HT1080 (cell line): ENCODE measurements around the gene RNF44. TPM values are rescaled to one million over a fixed set of nuclear protein-coding genes. Genes with fewer than 3 reads are reported as not detected.
A peak's percentile ranks its signal among the peaks of the same experiment; 100 is the strongest.

Source experiments
- DNase-seq: peaks from one replicate; pipeline ENCODE4 v3.0.0-alpha.2; 2015; ENCODE audit warnings: low read depth
- polyA plus RNA-seq, 2 experiments: library from polyadenylated mRNA; depleted of rRNA; stranded (reverse); fragments of >200 nt; gene quantifications; 2 replicates each; pipeline ENCODE4 v1.2.3, GENCODE V29; 2015
- total RNA-seq: library from RNA; depleted of rRNA; stranded (reverse); fragments of >200 nt; shearing (Covaris generic); gene quantifications from 2 replicates; pipeline ENCODE4 v1.2.3, GENCODE V29; 2014; rRNA removed

RNF44 gene
- total RNA-seq: 10.0 and 16.7 TPM in 2 replicates
- polyA plus RNA-seq (2015; cell fraction: cytosol; rRNA removed): 27.5 and 28.8 TPM in 2 replicates
- 88.7 and 95.5 TPM in 2 replicates for polyA plus RNA-seq (2015; cell fraction: nucleus; rRNA removed)

DNA sequence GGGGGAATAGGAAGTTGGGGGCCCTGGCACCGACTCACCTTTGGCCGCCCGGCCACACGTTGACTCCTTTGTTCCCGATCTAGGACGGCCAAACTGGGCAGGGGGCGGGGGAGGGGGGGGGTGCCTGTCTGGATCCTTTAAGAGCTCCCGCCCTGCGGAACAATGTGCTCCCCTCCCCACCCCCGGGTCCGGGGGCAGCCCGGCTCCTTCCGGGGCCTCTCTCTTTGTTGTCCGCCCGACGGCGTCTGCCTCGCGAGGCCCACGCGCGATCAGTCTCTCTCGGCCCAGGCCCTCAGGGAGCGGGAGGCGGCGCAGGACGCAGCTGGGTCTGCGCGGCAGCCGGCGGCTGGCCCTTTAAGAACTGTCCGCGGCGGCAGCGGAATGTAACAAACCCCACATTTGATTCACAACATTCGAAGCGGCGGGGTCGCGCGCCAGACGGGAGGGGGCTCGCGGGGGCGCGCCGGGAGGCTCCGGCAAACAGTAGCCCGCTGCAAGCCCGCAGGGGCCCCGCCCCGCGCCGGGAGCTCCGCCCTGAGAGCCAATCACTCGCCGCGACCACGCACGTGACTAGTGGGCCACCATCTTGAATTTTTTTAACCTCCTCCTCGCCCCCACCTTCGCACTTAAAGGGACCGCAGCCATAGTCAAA lies at the start of gene RNF44:
RNF44 (minus strand) TSS at position 501 of the 652 bp plus-strand sequence. CDS start 4,930 bp downstream, outside the sequence.
- DNase-seq: peak; percentile 98

DNA sequence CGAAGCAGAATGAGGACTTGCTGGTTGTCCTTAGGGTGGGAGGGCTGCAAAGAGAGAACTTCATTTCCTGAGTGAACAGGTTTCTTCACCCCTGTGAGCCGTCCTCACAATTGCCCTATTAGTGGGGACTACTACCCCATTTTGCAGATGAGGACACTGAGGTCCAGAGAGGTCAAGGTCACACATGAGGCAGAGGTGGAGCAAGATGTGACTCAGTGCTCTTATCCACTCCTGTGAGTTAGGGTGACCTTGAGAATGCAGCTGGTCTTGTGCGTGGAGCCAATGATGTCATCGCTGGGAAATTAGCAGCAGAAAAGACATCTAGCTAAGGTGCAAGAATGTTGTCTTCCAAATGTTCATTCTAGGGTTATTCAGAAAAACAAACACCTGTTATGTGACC lies 45.9 kb upstream of the RNF44 start:
- DNase-seq: no peak

DNA sequence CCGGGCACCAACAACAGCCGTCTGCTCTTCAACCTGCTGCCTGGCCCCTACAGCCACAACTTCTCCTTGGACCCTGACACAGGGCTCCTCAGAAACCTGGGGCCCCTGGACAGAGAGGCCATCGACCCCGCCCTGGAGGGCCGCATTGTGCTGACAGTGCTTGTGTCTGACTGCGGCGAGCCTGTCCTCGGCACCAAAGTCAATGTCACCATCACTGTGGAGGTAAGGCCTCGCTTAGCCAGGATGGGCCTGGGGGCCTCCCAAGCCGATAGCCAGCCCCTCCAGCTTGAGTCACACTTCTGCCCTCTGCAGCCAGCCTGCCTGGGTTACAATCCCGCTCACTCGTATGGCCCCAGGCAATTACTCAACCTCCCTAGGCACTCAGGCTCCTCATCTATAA lies 44.2 kb upstream of the RNF44 start:
- no peak for DNase-seq

DNA sequence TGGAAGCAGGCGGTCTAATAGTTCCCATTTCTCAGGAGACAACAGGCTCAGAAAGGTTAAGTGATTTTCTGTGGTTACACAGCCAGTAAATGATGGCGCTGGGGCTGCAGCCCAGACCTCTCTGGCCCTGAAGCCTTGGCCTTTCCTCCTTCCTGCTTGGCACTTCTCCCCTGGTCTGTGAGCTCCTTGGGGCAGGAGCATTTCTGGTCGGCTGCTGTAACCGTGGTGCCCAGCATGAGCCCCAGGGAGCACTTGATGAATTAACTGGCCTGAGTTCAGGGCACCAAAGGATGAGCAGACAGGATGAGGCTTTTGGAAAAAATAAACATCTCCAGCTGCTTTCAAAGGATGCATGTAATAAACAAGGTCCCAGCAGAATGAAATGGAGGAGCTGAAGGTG lies 42.1 kb upstream of the RNF44 start:
- DNase-seq: no peak

DNA sequence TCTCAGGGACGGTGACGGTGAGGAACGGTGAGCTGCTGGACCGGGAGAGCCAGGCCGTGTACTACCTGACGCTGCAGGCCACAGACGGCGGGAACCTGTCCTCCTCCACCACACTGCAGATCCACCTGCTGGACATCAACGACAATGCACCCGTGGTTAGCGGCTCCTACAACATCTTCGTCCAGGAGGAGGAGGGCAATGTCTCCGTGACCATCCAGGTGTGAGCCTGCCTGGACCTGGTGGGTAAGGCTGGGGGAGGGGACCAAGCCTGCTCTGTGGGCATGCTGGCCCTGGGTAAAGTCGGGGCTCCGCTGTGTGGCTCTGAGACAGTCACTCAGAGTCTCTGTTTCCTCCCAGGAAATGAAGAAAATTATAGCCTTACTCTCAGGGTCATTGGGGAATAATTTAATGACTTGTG lies 41.2 kb upstream of the RNF44 start:
- DNase-seq: peak; percentile 48

DNA sequence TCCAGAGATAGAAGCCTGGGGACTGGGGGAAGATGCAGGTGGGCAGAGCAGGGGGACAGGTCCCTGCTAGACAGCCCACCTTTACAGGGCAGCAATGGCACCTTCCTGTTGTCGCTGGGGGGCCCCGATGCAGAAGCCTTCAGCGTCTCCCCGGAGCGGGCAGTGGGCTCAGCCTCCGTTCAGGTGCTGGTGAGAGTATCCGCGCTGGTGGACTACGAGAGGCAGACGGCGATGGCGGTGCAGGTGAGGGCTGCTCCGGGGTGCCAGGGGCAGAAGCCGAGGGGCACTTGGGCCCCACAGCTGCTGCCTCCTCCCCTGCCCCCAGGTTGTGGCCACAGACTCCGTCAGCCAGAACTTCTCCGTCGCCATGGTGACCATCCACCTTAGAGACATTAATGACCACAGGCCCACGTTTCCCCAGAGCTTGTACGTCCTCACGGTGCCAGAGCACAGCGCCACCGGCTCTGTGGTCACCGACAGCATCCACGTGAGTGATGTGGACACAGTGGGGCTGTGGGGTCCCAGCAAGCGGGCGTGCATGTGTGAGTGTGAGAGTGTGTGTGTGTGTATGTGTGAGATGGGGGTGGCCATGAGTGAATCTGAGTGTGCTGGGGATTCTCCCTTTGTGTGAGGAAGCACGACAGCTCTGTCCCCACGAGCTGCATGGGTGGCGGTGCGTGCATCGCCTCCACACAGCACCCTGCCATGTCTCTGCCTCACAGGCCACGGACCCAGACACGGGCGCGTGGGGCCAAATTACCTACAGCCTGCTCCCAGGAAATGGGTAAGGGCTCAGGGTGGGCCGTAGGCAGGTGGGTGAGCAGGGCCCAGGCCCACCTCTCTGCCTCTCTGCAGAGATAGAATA lies 40.3 kb upstream of the RNF44 start:
- DNase-seq: no peak

DNA sequence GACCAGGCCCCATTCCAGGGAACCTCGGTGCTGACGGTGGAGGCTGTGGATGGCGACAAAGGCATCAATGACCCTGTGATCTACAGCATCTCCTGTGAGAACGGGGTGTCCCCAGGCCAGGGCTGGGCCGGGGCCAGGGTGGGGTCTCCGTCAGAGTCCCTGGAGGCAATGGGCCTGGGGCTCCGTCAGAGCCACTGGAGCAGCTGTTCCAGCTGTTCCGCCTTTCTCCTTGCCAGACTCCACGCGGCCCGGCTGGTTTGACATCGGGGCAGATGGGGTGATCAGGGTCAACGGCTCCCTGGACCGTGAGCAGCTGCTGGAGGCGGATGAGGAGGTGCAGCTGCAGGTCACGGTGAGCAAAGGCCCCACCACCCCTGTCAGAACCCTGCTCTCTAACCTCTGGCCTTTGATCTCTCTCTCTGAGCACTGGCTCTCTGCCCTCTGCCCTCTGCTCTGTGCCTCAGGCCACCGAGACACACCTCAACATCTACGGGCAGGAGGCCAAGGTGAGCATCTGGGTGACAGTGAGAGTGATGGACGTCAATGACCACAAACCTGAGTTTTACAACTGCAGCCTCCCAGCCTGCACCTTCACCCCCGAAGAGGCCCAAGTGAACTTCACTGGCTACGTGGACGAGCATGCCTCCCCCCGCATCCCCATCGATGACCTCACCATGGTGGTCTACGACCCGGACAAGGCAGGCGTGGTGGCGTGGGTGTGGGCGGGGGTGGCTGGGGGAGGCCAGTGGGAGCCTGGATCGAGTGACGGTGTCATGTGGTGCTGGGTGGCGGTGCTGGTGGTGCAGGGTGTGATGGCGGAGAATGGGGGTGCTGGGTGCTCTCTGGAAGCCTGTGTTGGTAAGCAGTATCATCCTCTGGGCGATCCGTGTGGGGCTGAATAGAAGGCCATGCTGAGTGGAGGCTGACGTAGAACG lies 38.6 kb upstream of the RNF44 start:
- DNase-seq: no peak

DNA sequence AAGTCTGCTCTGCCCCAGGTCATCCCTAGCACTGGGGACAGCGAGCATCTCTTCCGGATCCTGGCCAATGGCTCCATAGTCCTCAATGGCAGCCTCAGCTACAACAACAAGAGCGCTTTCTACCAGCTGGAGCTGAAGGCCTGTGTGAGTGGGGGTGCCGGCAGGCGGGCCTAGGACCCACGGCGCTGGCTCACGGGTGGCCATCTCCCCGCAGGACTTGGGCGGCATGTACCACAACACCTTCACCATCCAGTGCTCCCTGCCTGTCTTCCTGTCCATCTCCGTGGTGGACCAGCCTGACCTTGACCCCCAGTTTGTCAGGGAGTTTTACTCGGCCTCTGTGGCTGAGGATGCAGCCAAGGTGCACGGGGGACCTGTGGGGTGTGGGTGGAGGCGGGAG lies 37.9 kb upstream of the RNF44 start:
- no peak for DNase-seq

DNA sequence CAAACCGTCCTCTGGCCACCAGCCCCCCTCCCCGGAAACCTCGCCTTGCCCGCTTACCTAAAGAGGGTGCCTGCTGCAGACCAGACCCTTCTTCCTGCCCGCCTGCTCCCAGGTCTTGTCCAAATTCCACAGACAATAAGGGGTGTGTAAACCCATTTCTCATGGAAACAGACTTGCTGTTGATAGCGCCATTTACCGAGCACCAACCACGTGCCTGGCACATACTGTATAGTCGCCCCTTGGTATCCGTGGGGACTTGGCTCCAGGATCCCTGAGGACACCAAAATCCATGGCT lies 37.0 kb upstream of the RNF44 start:
- no peak for DNase-seq

DNA sequence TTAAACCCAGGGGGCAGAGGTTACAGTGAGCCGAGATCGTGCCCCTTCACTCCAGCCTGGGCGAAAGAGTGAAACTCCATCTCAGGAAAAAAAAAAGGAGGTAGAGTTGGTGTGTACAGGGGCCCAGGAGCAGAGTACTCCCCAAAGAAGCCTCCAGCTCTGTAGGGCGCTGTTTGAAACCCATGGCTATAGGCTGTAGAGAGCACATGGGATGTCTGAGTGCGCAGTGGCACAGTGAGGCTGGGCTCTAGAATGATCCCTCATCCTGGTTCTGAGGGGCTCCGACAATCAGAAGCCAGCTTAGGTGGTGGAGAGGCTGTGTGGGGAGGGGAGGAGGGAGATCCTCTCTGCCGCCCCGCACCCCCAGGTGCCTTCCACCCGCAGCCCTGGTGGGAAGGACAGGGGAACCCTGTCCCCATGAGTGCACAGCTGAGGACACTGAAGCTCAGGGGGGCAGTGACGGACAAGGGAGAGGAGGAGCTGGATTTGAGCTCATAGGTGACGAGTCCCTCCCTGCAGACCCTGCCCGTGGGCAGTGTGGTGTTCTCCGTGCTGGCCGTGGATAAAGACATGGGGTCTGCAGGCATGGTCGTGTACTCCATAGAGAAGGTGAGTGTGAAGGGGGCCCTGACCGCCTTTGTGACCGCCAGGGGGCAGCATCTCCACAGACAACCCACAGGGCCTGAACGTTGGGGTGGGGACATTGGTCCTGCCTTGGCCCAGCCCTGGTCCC lies 36.5 kb upstream of the RNF44 start:
- peak; percentile 36 for DNase-seq

DNA sequence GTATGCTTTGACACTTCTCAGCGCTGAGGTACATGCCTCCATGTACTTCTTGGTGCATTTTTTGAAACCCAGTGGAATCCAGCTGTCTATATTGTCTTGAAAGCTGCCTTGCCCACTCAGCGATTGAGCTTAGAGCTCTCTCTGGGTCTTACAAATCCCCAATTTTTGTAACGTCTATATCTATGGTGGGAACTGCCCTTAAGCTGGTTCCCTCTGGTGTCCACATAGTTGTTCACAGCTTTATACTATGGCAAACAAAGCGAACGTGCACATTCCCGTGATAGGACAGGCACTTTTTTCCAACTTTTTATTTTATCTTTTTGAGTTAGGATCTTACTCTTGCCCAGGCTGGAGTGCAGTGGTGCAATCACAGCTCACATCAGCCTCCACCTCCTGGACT lies 32.8 kb upstream of the RNF44 start:
- DNase-seq: no peak

DNA sequence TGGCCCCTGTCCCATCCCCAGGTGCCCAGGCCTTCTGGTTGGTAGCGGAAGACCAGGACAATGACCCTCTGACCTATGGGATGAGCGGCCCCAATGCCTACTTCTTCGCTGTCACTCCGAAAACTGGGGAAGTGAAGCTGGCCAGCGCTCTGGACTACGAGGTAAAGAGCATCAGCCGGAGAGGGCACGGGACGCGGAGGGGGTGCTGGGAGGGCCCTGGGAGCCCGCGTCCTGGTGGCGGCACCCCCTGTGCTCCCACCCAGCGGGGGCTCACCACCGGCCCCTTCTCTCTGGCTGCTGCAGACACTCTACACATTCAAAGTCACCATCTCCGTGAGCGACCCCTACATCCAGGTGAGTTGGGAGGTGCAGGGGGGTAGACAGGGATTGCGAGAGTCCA lies 31.5 kb upstream of the RNF44 start:
- DNase-seq: no peak

DNA sequence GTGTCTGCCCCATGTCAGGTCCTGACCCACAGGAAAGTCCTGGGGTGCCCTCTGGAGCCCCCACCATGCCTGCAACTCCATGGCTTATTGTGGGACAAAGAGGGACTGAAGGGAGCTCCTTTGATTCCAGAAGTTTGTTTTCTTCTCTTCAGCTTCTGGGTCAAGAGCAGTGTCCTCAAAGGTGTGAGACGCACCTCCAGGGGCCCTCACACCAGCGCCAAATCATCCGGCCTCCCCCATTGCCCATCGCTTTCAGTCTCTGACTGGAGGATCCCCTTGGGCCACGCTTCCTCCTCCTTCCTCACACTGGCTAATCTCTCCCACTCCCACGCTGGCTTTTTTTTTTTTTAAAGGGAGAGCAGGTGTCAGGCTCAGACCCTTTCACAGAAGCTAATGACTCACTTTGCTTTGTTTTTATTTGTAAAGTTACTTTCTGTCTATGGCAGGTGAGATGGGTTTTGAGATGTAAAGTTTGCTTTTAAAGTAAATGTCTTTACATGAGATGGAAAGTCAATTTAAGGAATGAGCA lies 28.6 kb upstream of the RNF44 start:
- DNase-seq: no peak

DNA sequence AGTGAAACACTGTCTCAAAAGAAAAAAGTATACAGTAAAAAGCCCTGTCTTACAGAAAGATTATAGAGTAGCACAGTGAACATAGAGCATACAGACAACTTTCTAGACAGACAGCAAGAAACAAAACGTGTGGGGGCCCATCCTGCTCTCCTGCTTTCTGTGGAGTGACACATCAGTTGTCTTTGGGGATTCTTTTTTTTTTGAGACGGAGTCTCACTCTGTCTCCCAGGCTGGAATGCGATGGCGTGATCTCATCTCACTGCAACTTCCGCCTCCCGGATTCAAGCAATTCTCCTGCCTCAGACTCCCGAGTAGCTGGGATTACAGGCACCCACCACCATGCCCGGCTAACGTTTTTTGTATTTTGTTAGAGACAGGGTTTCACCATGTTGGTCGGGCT lies 26.8 kb upstream of the RNF44 start:
- peak; percentile 79 for DNase-seq

DNA sequence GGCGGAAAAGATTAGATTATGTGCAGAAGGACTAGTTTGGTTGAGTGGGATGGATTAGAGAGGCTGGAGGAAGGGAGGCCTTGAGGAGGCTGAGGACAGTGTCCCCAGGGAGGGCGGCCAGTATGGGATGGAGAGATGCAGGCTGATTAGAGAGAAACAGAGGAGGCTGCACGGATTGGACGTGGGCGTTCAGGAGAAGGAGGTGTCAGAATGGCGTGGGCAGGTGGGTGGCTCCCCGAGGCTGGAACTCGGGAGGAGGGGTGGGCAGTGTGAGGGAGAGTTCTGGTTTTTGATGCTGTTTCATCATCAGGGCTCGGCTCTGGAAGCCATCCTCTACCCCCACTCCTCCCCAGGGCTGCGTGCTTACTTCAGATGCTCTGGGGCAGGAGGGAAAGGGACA lies 25.0 kb upstream of the RNF44 start:
- no peak for DNase-seq

DNA sequence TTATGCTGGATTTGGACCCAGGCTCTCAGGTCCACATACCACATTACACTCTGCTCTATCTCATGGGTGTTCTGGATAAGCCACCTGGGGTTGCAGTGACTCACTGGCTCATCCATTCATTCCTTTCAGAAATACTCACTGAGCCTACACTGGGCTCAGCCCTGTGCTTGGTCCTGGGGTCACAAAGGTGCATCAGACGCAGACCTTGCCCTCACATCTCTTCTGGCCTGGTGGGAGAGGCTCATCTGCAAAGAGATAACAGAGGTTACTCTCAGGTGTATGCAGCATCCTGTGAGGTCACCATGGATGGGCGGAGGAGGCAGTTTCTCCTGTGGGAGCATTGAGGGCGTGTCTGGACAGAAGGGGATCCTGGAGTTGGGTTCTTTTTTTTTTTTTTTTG lies 24.1 kb upstream of the RNF44 start:
- no peak for DNase-seq

DNA sequence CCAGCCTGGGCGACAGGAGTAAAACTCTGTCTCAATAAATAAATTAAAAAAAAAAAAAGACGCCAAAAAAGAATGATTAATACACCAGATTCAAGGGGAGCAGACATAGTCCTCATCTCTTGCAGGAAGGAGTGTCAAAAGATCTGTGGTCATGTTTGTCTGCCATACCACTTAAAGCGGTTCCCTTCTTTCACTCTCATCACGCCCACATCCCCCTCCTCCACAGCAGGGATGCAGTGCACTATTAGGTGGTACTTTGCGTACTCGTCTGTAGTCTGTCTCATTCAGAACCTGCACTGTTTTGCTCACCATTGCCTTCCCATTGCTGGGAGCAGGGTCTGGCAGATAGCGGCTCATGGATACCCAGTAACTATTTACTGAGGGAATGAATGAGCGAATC lies 23.2 kb upstream of the RNF44 start:
- no peak for DNase-seq

DNA sequence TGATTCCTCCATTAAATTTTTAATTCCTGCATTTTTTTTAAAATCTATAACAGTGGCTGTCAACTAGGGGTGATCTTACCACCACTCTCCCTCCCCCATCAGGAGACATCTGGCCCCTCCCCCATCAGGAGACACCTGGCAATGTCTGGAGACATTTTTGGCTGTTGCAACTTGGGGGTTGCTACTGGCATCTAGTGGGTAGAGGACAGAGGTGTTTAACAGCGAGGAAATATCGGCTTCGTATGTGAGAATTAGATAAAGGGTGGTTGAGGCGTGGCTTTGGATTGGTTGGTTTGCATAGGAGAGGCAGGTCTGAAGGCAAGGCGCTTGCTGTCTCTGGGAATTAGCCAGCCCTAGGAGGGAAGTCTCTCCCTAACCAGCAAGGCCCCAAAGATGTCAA lies 22.5 kb upstream of the RNF44 start:
- no peak for DNase-seq

DNA sequence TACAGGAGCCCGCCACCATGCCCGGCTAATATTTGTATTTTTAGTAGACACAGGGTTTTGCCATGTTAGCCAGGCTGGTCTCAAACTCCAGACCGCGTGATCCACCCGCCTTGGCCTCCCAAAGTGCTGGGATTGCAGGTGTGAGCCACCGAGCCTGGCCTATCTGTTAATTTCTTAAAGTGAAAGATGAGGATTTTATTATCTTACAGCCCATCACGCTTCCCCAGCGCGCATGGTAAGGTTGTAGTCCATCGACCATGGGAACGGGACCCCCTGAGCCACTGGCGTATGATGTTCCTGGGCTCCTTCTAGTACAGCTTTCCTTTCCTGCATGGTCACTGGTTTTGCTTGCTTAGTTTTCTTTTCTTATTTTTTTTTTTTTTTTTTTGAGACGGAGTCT lies 20.6 kb upstream of the RNF44 start:
- DNase-seq: no peak

DNA sequence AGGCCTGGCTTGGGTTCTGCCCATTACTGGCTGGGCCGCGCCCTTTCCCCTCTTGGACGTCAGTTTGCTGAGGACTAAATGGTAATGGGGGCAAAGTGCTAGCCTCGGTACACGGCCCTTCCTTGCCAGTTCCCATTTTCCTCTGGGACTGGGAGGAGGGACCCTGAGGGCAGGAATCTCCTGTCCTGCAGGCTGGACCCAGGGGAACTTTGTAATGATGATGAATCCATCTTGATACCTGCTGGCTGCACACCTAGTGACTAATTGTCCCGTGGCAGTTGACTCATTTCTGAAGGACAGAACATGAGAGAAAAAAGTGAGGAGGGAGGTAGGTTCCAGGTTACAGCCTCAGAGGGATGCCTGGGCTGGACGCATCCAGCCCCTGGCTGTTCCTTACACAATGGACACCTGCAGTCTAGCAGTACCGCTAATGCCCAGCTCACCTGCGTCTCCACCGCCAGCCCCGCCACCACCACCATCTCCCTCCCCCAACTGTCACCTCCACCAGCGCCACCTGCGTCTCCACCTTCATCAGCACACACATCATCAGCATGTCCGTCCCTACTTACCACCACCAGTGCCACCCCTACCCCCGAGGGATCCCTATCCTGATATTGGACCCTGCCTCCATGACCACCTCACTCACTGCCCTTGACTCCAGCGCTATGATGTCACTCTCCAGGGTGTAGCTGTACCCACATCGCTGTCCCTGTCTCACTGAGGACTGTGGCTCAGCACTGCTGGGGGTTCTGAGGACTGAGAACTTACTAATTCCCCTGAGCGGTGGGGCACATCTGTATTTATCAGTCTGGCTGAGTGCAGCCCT lies 16.3 kb upstream of the RNF44 start:
- no peak for DNase-seq
